ENCODE measurements around the gene PRCC.

GRCh38 chr1:156750711-156751450, 16.5 kb upstream of the PRCC start:
- no peak for TF ChIP-seq CTCF (conservative IDR thresholded peaks at IDR 0.05; ENCODE audit: low read depth, low read length)
- no peak for TF ChIP-seq EZH2 (IDR thresholded peaks at IDR 0.05; ENCODE audit: borderline replicate concordance, low read depth, low read length, poor library complexity, severe bottlenecking)
